HG02943 (cell line): ENCODE data around the gene ST6GALNAC3.

Source experiments
- ATAC-seq: cut with Tn5 transposase; IDR thresholded peaks from one replicate; pipeline ENCODE4 v1.9.1; 2021; ENCODE audit warnings: mild to moderate bottlenecking, low read depth, moderate library complexity; ENCODE audit not compliant: unreplicated experiment

Gene ST6GALNAC3

GRCh38 chr1:76395059-76395458 lies 320.5 kb downstream of the ST6GALNAC3 start:
- ATAC-seq, result no peak

- ATAC-seq, result no peak
Observed at GRCh38 chr1:76402128-76402527, 327.6 kb downstream of the ST6GALNAC3 start.

DNA sequence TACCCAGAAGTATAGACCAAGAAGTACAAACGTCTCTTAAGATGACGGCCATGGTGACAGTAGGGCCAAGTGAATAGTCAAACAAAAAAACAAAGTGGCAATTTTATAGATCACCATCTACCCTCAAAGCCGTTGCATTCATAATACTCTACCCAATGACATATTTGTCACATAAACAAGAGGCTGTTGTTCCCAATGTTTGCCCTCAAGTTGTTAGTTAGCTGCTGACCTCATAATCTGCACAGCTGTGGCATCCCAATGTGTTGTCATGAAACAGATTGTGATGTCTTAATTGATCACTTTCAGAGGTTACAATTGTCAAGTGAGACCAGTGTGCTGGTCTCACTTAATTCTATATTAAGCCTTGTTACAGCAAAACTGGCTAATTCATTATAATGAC lies 333.8 kb downstream of the ST6GALNAC3 start:
- ATAC-seq, result no peak

GRCh38 chr1:76410499-76410898 lies 336.0 kb downstream of the ST6GALNAC3 start:
- ATAC-seq, result no peak

DNA sequence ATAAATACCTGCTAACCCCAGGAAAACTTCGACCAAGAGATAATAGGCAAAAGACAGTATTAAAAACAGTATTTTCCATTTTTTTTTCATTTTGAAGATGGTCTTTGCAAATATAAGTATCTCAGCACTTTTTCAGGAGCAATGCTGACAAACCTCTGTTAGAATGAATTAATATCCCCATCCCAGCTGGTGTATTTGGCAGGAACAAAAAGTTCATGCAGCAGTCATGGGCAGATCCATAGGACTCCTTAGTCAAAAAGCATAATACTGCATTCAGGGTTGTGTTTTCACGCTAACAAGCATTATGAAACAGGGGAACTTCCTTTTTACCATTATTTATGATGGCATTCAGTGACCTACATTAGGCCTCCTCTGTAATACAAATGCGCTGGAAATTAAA lies 344.0 kb downstream of the ST6GALNAC3 start:
- ATAC-seq, result no peak

GRCh38 chr1:76419603-76420002 lies 345.1 kb downstream of the ST6GALNAC3 start:
- no peak for ATAC-seq

- ATAC-seq, result no peak
Observed at GRCh38 chr1:76425201-76426145, 350.9 kb downstream of the ST6GALNAC3 start.

DNA sequence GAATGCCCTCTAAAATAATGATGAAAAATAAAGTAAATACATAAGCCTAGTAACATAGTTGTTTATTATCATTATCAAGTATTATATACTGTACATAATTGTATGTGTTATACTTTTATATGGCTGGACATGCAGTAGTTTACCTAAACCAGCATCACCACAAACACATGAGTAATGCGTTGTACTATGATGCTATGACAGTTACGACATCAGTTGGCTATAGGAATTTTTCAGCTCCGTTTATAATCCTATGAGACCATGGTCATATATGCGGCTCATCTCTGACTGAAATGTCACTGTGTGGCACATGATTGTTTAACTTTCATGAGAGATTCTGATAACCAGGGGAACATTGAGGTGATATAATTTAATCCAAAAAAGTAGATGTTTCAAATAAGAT lies 352.1 kb downstream of the ST6GALNAC3 start:
- no peak for ATAC-seq

DNA sequence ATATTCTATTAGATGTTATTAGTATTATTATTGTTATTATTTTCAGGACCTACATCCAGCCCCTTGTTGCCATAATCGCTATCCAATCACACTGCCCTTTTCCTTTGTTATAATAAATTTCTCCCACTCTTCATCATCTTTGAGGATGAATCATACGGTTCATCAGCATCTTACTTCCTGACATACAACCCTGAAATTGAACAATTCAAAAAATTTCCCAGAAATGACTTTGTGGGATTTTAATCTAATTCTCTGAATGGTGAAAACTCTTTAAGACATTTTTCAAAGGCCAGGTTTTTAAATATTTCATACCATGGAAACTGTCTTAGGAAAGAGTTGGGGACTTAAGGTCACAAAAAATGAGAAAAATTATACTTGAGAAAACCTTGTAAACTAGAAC lies 353.5 kb downstream of the ST6GALNAC3 start:
- no peak for ATAC-seq

DNA sequence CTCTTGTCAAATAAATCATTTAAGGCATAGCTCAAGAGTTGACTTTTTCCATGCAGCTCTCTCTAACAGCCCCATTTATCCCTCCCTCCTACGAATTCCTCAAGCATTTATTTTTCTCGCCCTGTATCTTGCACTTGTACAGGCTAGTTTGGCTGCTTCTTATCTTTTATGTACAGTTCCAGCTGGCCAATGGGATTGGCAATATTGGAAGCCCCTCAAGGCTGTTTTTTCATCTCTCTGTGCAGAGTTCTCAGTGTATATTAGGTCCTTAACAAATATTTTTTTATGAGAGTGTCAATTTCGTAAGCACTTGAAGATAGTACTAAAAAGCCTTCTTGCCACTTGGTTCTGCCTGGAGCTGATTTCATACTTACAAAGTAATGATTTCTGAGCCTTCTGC lies 356.0 kb downstream of the ST6GALNAC3 start:
- ATAC-seq, result no peak

DNA sequence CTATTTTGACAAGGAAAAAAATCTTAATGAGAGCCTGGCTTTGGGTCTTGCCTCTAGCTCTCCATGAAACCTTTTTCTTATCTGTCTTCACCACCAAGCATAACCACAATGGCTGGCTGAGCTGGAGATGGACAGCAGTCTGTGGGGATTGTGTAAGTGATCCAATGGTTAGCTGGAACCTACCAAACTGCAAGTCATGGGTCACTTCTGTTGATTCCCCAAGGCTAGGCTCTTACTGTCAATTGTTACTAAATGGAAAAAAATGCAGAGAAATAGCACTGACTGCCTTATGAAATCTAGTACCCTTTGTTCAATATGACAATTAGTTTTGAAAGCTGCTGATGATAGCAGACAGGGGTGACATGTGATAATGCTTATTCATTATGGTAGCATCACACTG lies 359.0 kb downstream of the ST6GALNAC3 start:
- ATAC-seq, result no peak

GRCh38 chr1:76443217-76443616 lies 368.7 kb downstream of the ST6GALNAC3 start:
- no peak for ATAC-seq

- ATAC-seq, result no peak
Observed at GRCh38 chr1:76444773-76445172, 370.2 kb downstream of the ST6GALNAC3 start.

DNA sequence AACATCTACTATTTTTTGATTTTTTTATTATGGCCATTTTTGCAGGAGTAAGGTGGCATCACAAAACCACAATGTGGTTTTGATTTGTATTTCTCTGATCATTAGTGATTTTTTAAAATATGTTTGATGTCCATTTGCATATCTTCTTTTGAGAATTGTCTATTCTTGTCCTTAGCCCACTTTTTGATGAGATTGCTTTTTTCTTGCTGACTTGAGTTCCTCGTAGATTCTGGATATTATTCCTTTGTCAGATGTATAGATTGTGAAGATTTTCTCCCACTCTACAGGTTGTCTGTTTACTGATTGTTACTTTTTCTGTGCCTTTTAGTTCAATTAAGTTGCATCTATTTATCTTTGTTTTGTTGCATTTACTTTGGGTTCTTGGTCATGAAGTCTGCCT lies 375.7 kb downstream of the ST6GALNAC3 start:
- ATAC-seq, result no peak

DNA sequence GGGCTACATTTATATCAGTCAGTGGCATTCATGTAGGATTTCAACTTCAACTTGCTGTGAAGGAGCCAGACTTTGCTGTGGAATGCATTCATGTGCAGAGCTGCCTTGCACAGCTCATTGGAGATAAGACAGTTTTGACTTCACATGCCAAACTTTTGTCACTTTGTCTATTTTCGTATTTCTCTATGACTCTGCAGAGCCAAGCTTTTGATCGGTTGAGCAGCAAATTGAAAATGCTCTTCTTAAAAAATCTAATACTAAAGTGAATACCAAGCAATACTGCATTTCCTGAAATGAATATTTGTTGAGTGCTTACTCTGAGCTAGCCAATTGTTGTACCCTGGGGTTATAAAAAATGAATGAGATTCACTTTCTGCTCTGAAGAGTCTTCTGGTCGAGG lies 388.7 kb downstream of the ST6GALNAC3 start:
- ATAC-seq, result no peak

- no peak for ATAC-seq
Observed at GRCh38 chr1:76463849-76464248, 389.3 kb downstream of the ST6GALNAC3 start.

DNA sequence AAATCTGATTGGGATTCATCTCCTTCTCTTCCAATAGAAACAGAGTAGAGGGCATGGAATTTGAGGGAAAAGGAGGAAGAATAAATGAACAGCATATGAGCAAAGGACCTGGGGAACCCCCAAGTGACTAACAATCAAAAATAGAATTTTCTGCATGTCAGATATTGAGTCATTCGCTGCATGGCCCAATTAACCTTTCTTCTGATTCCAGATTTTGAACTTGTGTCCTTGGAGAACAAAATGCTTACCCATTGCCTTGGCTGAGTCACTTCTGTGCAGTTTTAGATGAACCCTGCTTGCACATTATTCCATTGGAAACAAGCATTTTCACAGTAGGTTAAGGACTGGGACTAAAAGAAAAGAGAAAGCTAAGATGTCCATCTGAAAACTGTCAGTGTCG lies 390.5 kb downstream of the ST6GALNAC3 start:
- no peak for ATAC-seq

- no peak for ATAC-seq
Observed at GRCh38 chr1:76470166-76470565, 395.6 kb downstream of the ST6GALNAC3 start.

DNA sequence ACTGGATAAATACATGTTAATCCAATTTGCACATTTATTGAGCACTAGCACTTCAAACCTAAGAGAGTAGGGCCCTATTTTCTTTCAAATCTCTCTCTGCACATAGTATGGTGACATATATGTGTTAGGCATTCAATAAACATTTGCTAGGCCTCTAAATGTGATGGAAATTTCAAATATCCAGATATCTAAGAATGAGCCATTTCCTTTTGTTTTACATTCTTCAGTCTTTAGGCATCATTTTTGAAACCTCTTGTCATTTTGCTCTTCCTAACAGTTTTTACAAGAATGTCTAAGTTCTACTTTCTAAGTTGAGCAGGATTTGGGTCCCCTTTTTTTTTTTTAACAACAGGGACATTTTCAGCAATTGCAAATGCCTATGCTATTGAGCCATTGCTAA lies 397.0 kb downstream of the ST6GALNAC3 start:
- no peak for ATAC-seq

DNA sequence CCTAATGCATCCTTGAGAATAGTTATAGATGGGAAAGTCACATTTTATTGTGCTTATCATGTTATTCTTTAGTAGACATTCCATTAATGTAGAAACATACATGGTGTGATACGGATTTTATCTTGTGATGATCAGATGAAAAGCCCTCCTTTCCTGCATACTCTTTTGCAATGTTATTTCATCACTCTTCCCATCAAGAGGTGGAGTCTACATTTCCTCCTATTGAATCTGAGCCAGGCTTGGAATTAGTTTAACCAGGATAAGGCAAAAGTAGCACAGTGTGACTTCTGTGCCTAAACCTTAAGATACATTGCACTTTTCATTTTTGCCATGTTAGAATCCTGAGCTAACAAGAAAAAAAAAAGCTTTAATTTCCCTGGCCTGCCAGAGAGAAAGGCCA lies 399.0 kb downstream of the ST6GALNAC3 start:
- no peak for ATAC-seq

DNA sequence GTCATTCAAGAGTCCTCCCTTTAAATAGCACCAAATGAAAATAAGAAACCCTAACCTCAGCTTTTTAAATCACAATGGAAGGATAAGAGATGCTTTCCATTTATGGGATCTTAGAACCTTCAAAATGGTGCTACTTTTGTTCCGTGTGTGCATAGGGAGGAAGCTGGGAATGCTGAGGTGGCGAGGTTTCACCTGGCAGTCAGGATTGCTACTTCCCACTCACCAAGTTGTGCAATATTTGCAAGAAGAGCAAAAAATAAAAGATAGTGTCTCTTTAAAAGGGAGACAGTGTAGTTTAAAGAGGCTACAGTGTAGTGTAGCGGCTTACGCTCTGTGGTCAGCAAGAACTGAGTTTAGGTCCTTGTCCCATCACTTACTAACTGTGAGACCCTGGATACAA lies 400.4 kb downstream of the ST6GALNAC3 start:
- ATAC-seq, result no peak

GRCh38 chr1:76477156-76477555 lies 402.6 kb downstream of the ST6GALNAC3 start:
- ATAC-seq, result no peak
